ENCODE results near the gene GGT6. TPM values are rescaled to one million over a fixed set of nuclear protein-coding genes. Genes with fewer than 3 reads are reported as not detected.

Gene GGT6
- total RNA-seq, 3 donors from 2014 or later, result 98.0 to 219 (median 189) TPM

DNA sequence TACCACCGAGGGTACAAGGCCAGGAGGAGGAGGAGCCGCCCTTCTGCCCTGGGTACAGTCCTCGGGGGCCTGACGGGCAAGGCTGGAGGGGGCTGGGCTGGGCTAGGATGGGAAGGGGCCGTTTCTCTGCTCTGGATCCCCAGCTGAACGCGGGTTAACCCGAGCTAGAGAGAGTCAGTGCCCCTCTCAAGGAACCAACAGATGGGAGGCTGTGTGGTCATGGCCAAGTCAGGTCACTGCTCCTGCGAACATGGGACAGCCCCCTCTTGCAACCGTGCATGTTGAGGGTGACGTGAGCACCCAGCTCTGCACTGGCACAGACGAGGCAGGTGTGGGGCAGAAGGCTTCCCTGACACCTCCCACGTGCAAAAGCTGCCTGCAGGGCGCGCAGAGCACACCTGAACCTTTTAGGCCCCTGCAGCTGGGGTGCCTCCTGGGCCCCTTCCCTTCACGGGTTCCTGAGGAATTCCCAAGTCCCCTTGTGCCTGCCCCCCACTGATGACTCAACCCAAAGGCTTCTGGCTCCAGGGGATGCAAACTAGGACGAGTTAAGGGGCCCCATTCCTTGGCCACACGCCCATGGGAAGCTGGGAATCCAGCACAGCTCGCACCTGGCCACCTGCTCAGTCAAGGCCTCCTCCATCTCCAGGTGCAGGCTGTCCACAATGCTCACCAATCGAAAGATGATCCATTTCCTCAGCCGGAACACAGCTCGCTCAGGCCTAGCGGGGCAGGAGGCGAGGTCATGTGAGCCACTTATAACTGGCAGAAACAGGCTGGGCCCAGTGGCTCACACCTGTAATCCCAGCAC lies 11.5 kb downstream of the GGT6 start:
- H3K36me3 ChIP-seq (ENCODE audit: low read depth), result no peaks in the 10 kb centered on the region
- no peak for ATAC-seq
- no peak for TF ChIP-seq CTCF (IDR thresholded peaks at IDR 0.05)
- intact Hi-C loops (cut with DNase I, micrococcal nuclease), result no loop called here
- no peak overlapping the region for H3K4me3 ChIP-seq
- peak in 2 of 3 donors; percentile 14 to 25 for DNase-seq
- H3K4me1 ChIP-seq (ENCODE audit: low read depth), result peaks cover 1% of the 10 kb centered on the region
- no peaks in the 10 kb centered on the region for H3K9me3 ChIP-seq

GRCh38 chr17:4548061-4548461 lies 12.3 kb downstream of the GGT6 start:
- Histone ChIP-seq H3K4me3 (no peak overlapping the region), H3K9me3 (no peaks in the 10 kb centered on the region), H3K4me1 (ENCODE audit: low read depth) (no peaks in the 10 kb centered on the region), H3K36me3 (ENCODE audit: low read depth) (no peaks in the 10 kb centered on the region)
- intact Hi-C loops (cut with DNase I, micrococcal nuclease), result no loop called here
- ATAC-seq (no peak), DNase-seq (peak in 2 of 3 donors; percentile 18 to 31)
- no peak for TF ChIP-seq CTCF (IDR thresholded peaks at IDR 0.05)

GRCh38 chr17:4547118-4547906 lies 13.1 kb downstream of the GGT6 start:
- ATAC-seq (no peak), DNase-seq (no peak)
- Histone ChIP-seq H3K36me3 (ENCODE audit: low read depth) (no peaks in the 10 kb centered on the region), H3K4me3 (no peak overlapping the region), H3K4me1 (ENCODE audit: low read depth) (no peaks in the 10 kb centered on the region), H3K9me3 (no peaks in the 10 kb centered on the region)
- intact Hi-C loops (cut with DNase I, micrococcal nuclease), result no loop called here
- no peak for TF ChIP-seq CTCF (IDR thresholded peaks at IDR 0.05)

DNA sequence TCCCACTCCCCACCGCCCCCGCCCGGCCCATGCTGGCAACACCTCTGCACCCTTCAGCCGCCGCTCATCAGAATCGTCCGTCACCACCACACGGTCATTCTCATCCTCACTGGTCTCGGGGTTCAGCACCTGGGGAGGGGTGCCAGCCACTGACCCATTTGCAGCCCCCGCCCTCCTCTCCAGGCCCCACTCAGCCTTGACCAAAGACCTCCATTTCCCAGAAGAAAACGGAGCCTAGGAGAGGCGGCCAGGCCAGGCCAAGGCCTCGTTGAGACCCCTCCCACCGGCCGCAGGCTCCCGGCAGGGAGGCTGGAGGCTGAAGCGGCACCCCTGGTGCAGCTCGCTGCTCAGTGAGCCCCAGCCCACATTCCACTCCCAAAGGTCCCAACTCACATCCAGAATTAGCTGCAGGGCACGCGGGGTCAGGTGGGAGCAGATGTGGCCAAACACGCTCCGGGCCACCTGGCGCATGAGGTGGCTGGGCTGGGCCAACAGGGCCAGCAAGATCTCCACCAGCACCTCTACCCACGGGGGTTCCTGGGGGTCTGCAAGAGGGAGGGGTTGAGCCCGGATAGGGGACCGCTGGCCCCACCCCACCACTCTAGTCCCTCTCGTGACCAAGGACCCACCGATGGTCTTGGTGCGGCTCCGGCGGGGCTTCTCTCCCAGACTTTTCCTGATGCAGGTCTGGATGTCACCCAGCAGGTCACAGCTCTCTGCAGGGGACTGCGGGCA lies 15.0 kb downstream of the GGT6 start:
- Histone ChIP-seq H3K4me1 (ENCODE audit: low read depth) (no peaks in the 10 kb centered on the region), H3K4me3 (no peak overlapping the region), H3K36me3 (ENCODE audit: low read depth) (no peaks in the 10 kb centered on the region), H3K9me3 (no peaks in the 10 kb centered on the region)
- DNase-seq, result peak in 1 of 3 donors; percentile 17
- ATAC-seq, result no peak
- intact Hi-C loops (cut with DNase I, micrococcal nuclease), result no loop called here
- no peak for TF ChIP-seq CTCF (IDR thresholded peaks at IDR 0.05)

GRCh38 chr17:4544951-4545216 lies 15.5 kb downstream of the GGT6 start:
- intact Hi-C loops (cut with DNase I, micrococcal nuclease), result no loop called here
- H3K4me3 ChIP-seq, result no peak overlapping the region
- H3K36me3 ChIP-seq (ENCODE audit: low read depth), result no peaks in the 10 kb centered on the region
- no peaks in the 10 kb centered on the region for H3K9me3 ChIP-seq
- no peaks in the 10 kb centered on the region for H3K4me1 ChIP-seq (ENCODE audit: low read depth)
- DNase-seq, result no peak
- no peak for ATAC-seq
- TF ChIP-seq CTCF (IDR thresholded peaks at IDR 0.05), result no peak
